CD4-positive, alpha-beta T cell treated with Interleukin-12 subunit alpha and Interleukin-12 subunit beta, for 1 hour (primary cell): ENCODE results near the gene FOLR1.
A peak's percentile ranks its signal among the peaks of the same experiment; 100 is the strongest.

ENCODE experiments used
- DNase-seq: peaks from one replicate; pipeline ENCODE4 v3.0.0-alpha.2; 2020

FOLR1 gene

GRCh38 chr11:72236774-72237111 is 44.8 kb downstream of the FOLR1 start:
- no peak for DNase-seq

GRCh38 chr11:72237112-72237931 is 45.4 kb downstream of the FOLR1 start:
- DNase-seq, result no peak

- DNase-seq, result peak; percentile 59
Measured at GRCh38 chr11:72238040-72238450, 46.1 kb downstream of the FOLR1 start.

GRCh38 chr11:72238492-72239312 is 46.8 kb downstream of the FOLR1 start:
- DNase-seq, result no peak

GRCh38 chr11:72239313-72239848 is 47.4 kb downstream of the FOLR1 start:
- DNase-seq, result no peak

GRCh38 chr11:72239849-72240460 is 48.0 kb downstream of the FOLR1 start:
- no peak for DNase-seq

- no peak for DNase-seq
Measured at GRCh38 chr11:72240461-72241290, 48.7 kb downstream of the FOLR1 start.

GRCh38 chr11:72241291-72241781 is 49.4 kb downstream of the FOLR1 start:
- no peak for DNase-seq

- DNase-seq, result no peak
Measured at GRCh38 chr11:72242141-72242540, 50.2 kb downstream of the FOLR1 start.

GRCh38 chr11:72243173-72244059 is 51.5 kb downstream of the FOLR1 start:
- DNase-seq, result no peak

- DNase-seq, result no peak
Measured at GRCh38 chr11:72244060-72244360, 52.1 kb downstream of the FOLR1 start, which contains the start of gene PHOX2A. PHOX2A (minus strand) TSS chr11:72244176; CDS start chr11:72244004, 172 bp downstream.

GRCh38 chr11:72244361-72245262 is 52.7 kb downstream of the FOLR1 start:
- no peak for DNase-seq

GRCh38 chr11:72245263-72245816 is 53.4 kb downstream of the FOLR1 start:
- DNase-seq, result no peak
